HepG2 (cell line): ENCODE measurements around the gene GAS2. TPM values are rescaled to one million over a fixed set of nuclear protein-coding genes. Genes with fewer than 3 reads are reported as not detected.

ENCODE experiments used
- FOXK1 ChIP-seq: sonication (generic); formaldehyde crosslinking; IDR thresholded peaks from 2 replicates; pipeline ENCODE4 v1.4.0; 2020; ENCODE audit warnings: low read depth, missing genetic modification reagents, borderline replicate concordance
- HMGXB3 ChIP-seq: sonication (generic); formaldehyde crosslinking; IDR thresholded peaks from 2 replicates; pipeline ENCODE4 v1.4.0; 2020; ENCODE audit warnings: missing genetic modification reagents, borderline replicate concordance
- MTERF4 ChIP-seq: sonication (generic); formaldehyde crosslinking; IDR thresholded peaks from 2 replicates; pipeline ENCODE4 v1.8.0; 2023; ENCODE audit warnings: mild to moderate bottlenecking, missing genetic modification reagents
- NFE2L1 ChIP-seq: sonication (generic); formaldehyde crosslinking; IDR thresholded peaks from 2 replicates; pipeline ENCODE4 v1.4.0; 2020; ENCODE audit warnings: missing genetic modification reagents, mild to moderate bottlenecking, borderline replicate concordance
- TP53 ChIP-seq: sonication (generic); formaldehyde crosslinking; conservative IDR thresholded peaks from 2 replicates; pipeline ENCODE4 v1.4.0; 2020; ENCODE audit warnings: missing genetic modification reagents
- ZFP1 ChIP-seq: IDR thresholded peaks from 2 replicates; pipeline ENCODE4 v1.6.1; 2016
- ZMAT3 ChIP-seq: sonication (generic); formaldehyde crosslinking; conservative IDR thresholded peaks from 2 replicates; pipeline ENCODE4 v1.7.0; 2021; ENCODE audit warnings: missing genetic modification reagents
- ZNF251 ChIP-seq: sonication (generic); formaldehyde crosslinking; IDR thresholded peaks from 2 replicates; pipeline ENCODE4 v1.9.0; 2021; ENCODE audit warnings: mild to moderate bottlenecking, missing genetic modification reagents
- ZNF333 ChIP-seq: sonication (generic); formaldehyde crosslinking; IDR thresholded peaks from 2 replicates; pipeline ENCODE4 v1.4.0; 2020; ENCODE audit warnings: mild to moderate bottlenecking, missing genetic modification reagents, borderline replicate concordance
- ZNF564 ChIP-seq: sonication (generic); formaldehyde crosslinking; IDR thresholded peaks from 2 replicates; pipeline ENCODE4 v1.8.1; 2023; ENCODE audit warnings: mild to moderate bottlenecking, missing genetic modification reagents
- ZNF598 ChIP-seq: sonication (generic); formaldehyde crosslinking; IDR thresholded peaks from 2 replicates; pipeline ENCODE4 v1.5.1; 2020; ENCODE audit warnings: mild to moderate bottlenecking, missing genetic modification reagents, borderline replicate concordance
- polyA plus RNA-seq, 8 experiments: library from polyadenylated mRNA; depleted of rRNA in 3 of 8; stranded (reverse) in 7 of 8; unstranded in 1 of 8; fragments of >200 nt; fragmentation: Illumina TruSeq in 4 of 8; extraction: Trizol in 4 of 8; gene quantifications; 2 replicates each; pipeline versions ENCODE4 v1.2.1 to v1.2.3, GENCODE V29; 2011 to 2016; ENCODE audit warnings: low read depth in 4 of 8, missing spikeins in 1 of 8, mixed read lengths in 1 of 8; ENCODE audit not compliant: insufficient read depth in 1 of 8
- total RNA-seq, 5 experiments: library from RNA; depleted of rRNA; stranded (reverse); fragments of >200 nt; fragmentation: Illumina TruSeq; extraction: Trizol; gene quantifications; 2 replicates each; pipeline ENCODE4 v1.2.3, GENCODE V29; 2016; ENCODE audit warnings: low read depth in 1 of 5
- TF ChIP-seq, protein P1 (sequence below): sonication (generic); formaldehyde crosslinking; IDR thresholded peaks from 2 replicates; pipeline ENCODE4 v1.4.0; 2020; ENCODE audit warnings: missing genetic modification reagents
- TF ChIP-seq, protein P2 (sequence below): fragments of 450-650 bp; IDR thresholded peaks from 2 replicates; pipeline ENCODE4 v1.6.1; 2017
- TF ChIP-seq, protein P3 (sequence below): sonication (generic); formaldehyde crosslinking; IDR thresholded peaks from 2 replicates; pipeline ENCODE4 v1.4.0; 2020; ENCODE audit warnings: missing genetic modification reagents, borderline replicate concordance

Gene GAS2
- total and polyA plus RNA-seq, 2 of the 13 experiments (the other 11 are each of a cell fraction or from before 2014, with no cell fraction given) = 26.0 to 85.1 TPM

- no peak for TF ChIP-seq MTERF4 (CRISPR knock-in tag)
- no peak for TF ChIP-seq ZFP1 (CRISPR knock-in tag)
- TF ChIP-seq, protein P1, sequence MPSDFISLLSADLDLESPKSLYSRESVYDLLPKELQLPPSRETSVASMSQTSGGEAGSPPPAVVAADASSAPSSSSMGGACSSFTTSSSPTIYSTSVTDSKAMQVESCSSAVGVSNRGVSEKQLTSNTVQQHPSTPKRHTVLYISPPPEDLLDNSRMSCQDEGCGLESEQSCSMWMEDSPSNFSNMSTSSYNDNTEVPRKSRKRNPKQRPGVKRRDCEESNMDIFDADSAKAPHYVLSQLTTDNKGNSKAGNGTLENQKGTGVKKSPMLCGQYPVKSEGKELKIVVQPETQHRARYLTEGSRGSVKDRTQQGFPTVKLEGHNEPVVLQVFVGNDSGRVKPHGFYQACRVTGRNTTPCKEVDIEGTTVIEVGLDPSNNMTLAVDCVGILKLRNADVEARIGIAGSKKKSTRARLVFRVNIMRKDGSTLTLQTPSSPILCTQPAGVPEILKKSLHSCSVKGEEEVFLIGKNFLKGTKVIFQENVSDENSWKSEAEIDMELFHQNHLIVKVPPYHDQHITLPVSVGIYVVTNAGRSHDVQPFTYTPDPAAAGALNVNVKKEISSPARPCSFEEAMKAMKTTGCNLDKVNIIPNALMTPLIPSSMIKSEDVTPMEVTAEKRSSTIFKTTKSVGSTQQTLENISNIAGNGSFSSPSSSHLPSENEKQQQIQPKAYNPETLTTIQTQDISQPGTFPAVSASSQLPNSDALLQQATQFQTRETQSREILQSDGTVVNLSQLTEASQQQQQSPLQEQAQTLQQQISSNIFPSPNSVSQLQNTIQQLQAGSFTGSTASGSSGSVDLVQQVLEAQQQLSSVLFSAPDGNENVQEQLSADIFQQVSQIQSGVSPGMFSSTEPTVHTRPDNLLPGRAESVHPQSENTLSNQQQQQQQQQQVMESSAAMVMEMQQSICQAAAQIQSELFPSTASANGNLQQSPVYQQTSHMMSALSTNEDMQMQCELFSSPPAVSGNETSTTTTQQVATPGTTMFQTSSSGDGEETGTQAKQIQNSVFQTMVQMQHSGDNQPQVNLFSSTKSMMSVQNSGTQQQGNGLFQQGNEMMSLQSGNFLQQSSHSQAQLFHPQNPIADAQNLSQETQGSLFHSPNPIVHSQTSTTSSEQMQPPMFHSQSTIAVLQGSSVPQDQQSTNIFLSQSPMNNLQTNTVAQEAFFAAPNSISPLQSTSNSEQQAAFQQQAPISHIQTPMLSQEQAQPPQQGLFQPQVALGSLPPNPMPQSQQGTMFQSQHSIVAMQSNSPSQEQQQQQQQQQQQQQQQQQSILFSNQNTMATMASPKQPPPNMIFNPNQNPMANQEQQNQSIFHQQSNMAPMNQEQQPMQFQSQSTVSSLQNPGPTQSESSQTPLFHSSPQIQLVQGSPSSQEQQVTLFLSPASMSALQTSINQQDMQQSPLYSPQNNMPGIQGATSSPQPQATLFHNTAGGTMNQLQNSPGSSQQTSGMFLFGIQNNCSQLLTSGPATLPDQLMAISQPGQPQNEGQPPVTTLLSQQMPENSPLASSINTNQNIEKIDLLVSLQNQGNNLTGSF (CRISPR knock-in tag) = no peak
- no peak for TF ChIP-seq ZNF333 (CRISPR knock-in tag)
- TF ChIP-seq, protein P2, sequence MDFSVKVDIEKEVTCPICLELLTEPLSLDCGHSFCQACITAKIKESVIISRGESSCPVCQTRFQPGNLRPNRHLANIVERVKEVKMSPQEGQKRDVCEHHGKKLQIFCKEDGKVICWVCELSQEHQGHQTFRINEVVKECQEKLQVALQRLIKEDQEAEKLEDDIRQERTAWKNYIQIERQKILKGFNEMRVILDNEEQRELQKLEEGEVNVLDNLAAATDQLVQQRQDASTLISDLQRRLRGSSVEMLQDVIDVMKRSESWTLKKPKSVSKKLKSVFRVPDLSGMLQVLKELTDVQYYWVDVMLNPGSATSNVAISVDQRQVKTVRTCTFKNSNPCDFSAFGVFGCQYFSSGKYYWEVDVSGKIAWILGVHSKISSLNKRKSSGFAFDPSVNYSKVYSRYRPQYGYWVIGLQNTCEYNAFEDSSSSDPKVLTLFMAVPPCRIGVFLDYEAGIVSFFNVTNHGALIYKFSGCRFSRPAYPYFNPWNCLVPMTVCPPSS = no peak
- TF ChIP-seq NFE2L1 (CRISPR knock-in tag) = no peak
- TF ChIP-seq ZNF564 (CRISPR knock-in tag) = no peak
- 0 out of 2 replicates have a peak, but pooled peaks have one; percentile 43 for TF ChIP-seq ZMAT3
- no peak for TF ChIP-seq ZNF251
- TF ChIP-seq, protein P3, sequence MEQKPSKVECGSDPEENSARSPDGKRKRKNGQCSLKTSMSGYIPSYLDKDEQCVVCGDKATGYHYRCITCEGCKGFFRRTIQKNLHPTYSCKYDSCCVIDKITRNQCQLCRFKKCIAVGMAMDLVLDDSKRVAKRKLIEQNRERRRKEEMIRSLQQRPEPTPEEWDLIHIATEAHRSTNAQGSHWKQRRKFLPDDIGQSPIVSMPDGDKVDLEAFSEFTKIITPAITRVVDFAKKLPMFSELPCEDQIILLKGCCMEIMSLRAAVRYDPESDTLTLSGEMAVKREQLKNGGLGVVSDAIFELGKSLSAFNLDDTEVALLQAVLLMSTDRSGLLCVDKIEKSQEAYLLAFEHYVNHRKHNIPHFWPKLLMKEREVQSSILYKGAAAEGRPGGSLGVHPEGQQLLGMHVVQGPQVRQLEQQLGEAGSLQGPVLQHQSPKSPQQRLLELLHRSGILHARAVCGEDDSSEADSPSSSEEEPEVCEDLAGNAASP (CRISPR knock-in tag) = peak; percentile 39; the same call in 1 of the 2 replicates
- TF ChIP-seq FOXK1 (CRISPR knock-in tag) = peak; percentile 46; the same call in 1 of the 2 replicates
- TF ChIP-seq ZNF598 (CRISPR knock-in tag) = no peak; the same call in 1 of the 2 replicates
- TF ChIP-seq TP53 (CRISPR knock-in tag) = no peak
- TF ChIP-seq HMGXB3 (CRISPR knock-in tag) = no peak
These were observed 163.0 kb downstream of the GAS2 start, which contains the start of gene SVIP (continued) for GRCh38 chr11:22829231-22830081.
